HFF-Myc (cell line): ENCODE data around the gene GDPD5.
A peak's percentile ranks its signal among the peaks of the same experiment; 100 is the strongest.

Experiments
- DNase-seq: peaks from one replicate; pipeline ENCODE4 v3.0.0-alpha.2; 2011; ENCODE audit warnings: low read depth; ENCODE audit errors: extremely low read depth
- H3K4me3 ChIP-seq: replicated peaks from 2 replicates; pipeline ENCODE4 v1.5.1; 2011; ENCODE audit warnings: low read depth, mild to moderate bottlenecking, control low read depth, low read length
- CTCF ChIP-seq: IDR thresholded peaks from 2 replicates; pipeline ENCODE4 v1.5.1; 2012; ENCODE audit warnings: mild to moderate bottlenecking, low read depth, low read length, control low read depth; ENCODE audit errors: missing control alignments

The GDPD5 gene

GRCh38 chr11:75500742-75501141, 25.0 kb downstream of the GDPD5 start:
- no peak for DNase-seq
- no peak overlapping the region for H3K4me3 ChIP-seq
- no peak for TF ChIP-seq CTCF

- DNase-seq, result peak; percentile 90
- H3K4me3 ChIP-seq, result no peak overlapping the region
- TF ChIP-seq CTCF, result no peak
Observed at GRCh38 chr11:75499423-75500190, 26.1 kb downstream of the GDPD5 start.

GRCh38 chr11:75498556-75499255, 27.0 kb downstream of the GDPD5 start:
- no peak overlapping the region for H3K4me3 ChIP-seq
- DNase-seq, result no peak
- no peak for TF ChIP-seq CTCF

GRCh38 chr11:75497788-75498409, 27.8 kb downstream of the GDPD5 start:
- TF ChIP-seq CTCF, result no peak
- no peak overlapping the region for H3K4me3 ChIP-seq
- DNase-seq, result no peak

GRCh38 chr11:75496305-75496752, 29.4 kb downstream of the GDPD5 start:
- no peak for DNase-seq
- H3K4me3 ChIP-seq, result no peak overlapping the region

More at GRCh38 chr11:75496305-75496752, 29.4 kb downstream of the GDPD5 start:
- TF ChIP-seq CTCF, result no peak
